ENCODE measurements around the gene UMOD.

UMOD gene

DNA sequence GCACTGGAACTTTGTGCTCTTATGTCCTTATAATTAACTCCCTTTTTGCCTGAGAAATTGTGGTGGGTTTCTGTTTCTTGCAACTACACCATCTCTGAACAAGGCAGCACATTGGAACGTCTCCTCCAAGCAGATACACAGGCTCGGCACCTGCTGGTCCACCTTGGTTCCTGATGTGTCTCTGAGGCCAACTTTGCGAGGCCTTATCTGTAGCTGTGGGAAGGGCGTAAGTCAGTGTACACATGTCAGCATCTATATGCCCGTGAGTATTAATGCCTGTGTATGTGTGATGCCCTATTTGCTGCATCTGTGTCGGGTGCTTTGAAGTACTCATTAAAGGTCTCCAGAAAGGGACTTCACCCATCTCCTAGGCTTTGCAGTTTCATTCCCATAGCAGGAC, 42.7 kb downstream of the UMOD start:
- H3K4me2 ChIP-seq (ENCODE audit: low read depth, low read length, poor library complexity, severe bottlenecking): no peak overlapping the region

DNA sequence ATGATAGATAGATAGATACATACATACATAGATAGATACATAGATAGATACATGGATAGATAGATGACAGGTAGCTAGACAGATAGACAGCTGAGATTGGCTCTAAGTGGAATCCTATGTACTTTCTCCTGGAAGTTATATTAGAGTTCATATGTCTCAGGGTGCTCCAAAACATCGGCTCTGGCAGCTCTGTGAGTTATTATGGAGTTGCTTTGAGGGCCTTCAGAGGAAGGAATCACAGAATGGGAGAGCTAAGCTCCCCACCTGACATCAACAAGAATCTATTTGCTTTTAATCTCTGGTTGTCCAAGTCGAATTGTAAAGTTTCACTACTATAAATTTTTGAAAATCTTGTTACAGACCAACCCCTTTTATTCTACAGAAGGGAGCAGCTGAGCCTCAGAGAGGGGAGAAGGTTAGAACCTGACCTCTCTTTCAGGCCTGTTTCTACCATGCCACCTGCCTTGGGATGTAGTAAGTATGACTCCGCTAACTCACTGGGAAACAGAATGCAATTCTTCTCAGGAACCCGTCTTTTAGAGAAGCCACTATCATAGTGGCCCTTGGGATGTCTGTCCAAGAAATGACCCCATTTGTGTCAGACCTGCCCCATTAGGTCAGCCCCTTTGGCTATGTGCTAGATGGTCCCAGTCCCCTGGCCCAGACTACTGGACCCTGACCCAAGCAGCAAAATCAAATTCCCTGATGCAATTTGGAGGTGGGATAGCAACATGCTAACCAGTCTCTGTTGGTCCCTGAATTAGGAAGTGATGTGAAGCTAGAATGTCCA, 43.5 kb downstream of the UMOD start:
- H3K4me3 ChIP-seq (ENCODE audit: insufficient read depth, low read length, poor library complexity, severe bottlenecking): no peak overlapping the region
- H3K27ac ChIP-seq (ENCODE audit: low read depth, low read length): no peak overlapping the region
- H3K9me3 ChIP-seq (ENCODE audit: insufficient read depth, low read length): no peaks in the 10 kb centered on the region
- no peak overlapping the region for H3K9ac ChIP-seq (ENCODE audit: low read length)
- H3K4me2 ChIP-seq (ENCODE audit: low read depth, low read length, poor library complexity, severe bottlenecking): no peak overlapping the region
- no peaks in the 10 kb centered on the region for H4K20me1 ChIP-seq (ENCODE audit: low read depth, low read length)
- H3K27me3 ChIP-seq (ENCODE audit: low read length): no peaks in the 10 kb centered on the region
- TF ChIP-seq, protein P1, sequence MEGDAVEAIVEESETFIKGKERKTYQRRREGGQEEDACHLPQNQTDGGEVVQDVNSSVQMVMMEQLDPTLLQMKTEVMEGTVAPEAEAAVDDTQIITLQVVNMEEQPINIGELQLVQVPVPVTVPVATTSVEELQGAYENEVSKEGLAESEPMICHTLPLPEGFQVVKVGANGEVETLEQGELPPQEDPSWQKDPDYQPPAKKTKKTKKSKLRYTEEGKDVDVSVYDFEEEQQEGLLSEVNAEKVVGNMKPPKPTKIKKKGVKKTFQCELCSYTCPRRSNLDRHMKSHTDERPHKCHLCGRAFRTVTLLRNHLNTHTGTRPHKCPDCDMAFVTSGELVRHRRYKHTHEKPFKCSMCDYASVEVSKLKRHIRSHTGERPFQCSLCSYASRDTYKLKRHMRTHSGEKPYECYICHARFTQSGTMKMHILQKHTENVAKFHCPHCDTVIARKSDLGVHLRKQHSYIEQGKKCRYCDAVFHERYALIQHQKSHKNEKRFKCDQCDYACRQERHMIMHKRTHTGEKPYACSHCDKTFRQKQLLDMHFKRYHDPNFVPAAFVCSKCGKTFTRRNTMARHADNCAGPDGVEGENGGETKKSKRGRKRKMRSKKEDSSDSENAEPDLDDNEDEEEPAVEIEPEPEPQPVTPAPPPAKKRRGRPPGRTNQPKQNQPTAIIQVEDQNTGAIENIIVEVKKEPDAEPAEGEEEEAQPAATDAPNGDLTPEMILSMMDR (IDR thresholded peaks at IDR 0.05; ENCODE audit: insufficient read depth, low read length, poor library complexity, severe bottlenecking): no peak
- no peak for TF ChIP-seq EZH2phosphoT487 (conservative IDR thresholded peaks at IDR 0.05; ENCODE audit: low read length)
- no peaks in the 10 kb centered on the region for H3F3A ChIP-seq (ENCODE audit: insufficient read depth)
- H3K36me3 ChIP-seq (ENCODE audit: low read length): no peaks in the 10 kb centered on the region
- H3K9me2 ChIP-seq (replicated peaks; ENCODE audit: insufficient read depth, low read length): no peaks in the 10 kb centered on the region
- no peak overlapping the region for H2AFZ ChIP-seq (ENCODE audit: low read depth, low read length, severe bottlenecking)
- H3K79me2 ChIP-seq (ENCODE audit: insufficient read depth, low read length): no peaks in the 10 kb centered on the region

More for the DNA sequence above, 42.7 kb downstream of the UMOD start:
- no peaks in the 10 kb centered on the region for H3K36me3 ChIP-seq (ENCODE audit: low read length)
- H3K79me2 ChIP-seq (ENCODE audit: insufficient read depth, low read length): no peaks in the 10 kb centered on the region
- no peak overlapping the region for H3K9ac ChIP-seq (ENCODE audit: low read length)
- no peak overlapping the region for H2AFZ ChIP-seq (ENCODE audit: low read depth, low read length, severe bottlenecking)
- no peaks in the 10 kb centered on the region for H3F3A ChIP-seq (ENCODE audit: insufficient read depth)
- H4K20me1 ChIP-seq (ENCODE audit: low read depth, low read length): no peaks in the 10 kb centered on the region
- H3K9me3 ChIP-seq (ENCODE audit: insufficient read depth, low read length): no peaks in the 10 kb centered on the region
- H3K4me3 ChIP-seq (ENCODE audit: insufficient read depth, low read length, poor library complexity, severe bottlenecking): no peak overlapping the region
- H3K27me3 ChIP-seq (ENCODE audit: low read length): no peaks in the 10 kb centered on the region
- H3K9me2 ChIP-seq (replicated peaks; ENCODE audit: insufficient read depth, low read length): no peaks in the 10 kb centered on the region
- H3K27ac ChIP-seq (ENCODE audit: low read depth, low read length): no peak overlapping the region
- no peak for TF ChIP-seq EZH2phosphoT487 (conservative IDR thresholded peaks at IDR 0.05; ENCODE audit: low read length)
- TF ChIP-seq, protein P1 (IDR thresholded peaks at IDR 0.05; ENCODE audit: insufficient read depth, low read length, poor library complexity, severe bottlenecking): no peak

DNA sequence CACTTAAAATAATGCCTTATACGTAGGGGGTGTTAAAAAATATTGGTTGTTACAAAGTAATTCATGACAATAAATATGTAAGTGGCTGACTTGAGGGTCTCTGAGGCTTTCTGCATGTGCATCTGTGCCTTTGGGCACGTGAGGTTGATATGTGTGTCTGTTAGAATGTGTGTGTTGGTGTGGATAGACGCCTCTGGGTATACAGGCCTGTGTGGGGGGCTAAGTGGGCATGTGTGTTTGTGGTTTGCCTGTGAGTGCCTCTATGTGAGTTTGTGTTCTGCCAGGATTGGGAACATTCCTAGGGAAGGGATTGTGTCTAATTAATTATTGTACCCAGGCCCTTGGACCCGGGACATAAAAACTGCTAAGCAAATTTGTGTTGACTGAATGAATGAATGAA, 44.2 kb downstream of the UMOD start:
- H3K4me2 ChIP-seq (ENCODE audit: low read depth, low read length, poor library complexity, severe bottlenecking): no peak overlapping the region
- H3K27me3 ChIP-seq (ENCODE audit: low read length): no peaks in the 10 kb centered on the region
- H3K9ac ChIP-seq (ENCODE audit: low read length): no peak overlapping the region
- TF ChIP-seq EZH2phosphoT487 (conservative IDR thresholded peaks at IDR 0.05; ENCODE audit: low read length): no peak
- no peaks in the 10 kb centered on the region for H3K36me3 ChIP-seq (ENCODE audit: low read length)
- H4K20me1 ChIP-seq (ENCODE audit: low read depth, low read length): no peaks in the 10 kb centered on the region
- no peaks in the 10 kb centered on the region for H3K9me2 ChIP-seq (replicated peaks; ENCODE audit: insufficient read depth, low read length)
- H3K27ac ChIP-seq (ENCODE audit: low read depth, low read length): no peak overlapping the region
- H3F3A ChIP-seq (ENCODE audit: insufficient read depth): no peaks in the 10 kb centered on the region
- no peak overlapping the region for H2AFZ ChIP-seq (ENCODE audit: low read depth, low read length, severe bottlenecking)
- no peaks in the 10 kb centered on the region for H3K9me3 ChIP-seq (ENCODE audit: insufficient read depth, low read length)
- H3K4me3 ChIP-seq (ENCODE audit: insufficient read depth, low read length, poor library complexity, severe bottlenecking): no peak overlapping the region
- H3K79me2 ChIP-seq (ENCODE audit: insufficient read depth, low read length): no peaks in the 10 kb centered on the region

DNA sequence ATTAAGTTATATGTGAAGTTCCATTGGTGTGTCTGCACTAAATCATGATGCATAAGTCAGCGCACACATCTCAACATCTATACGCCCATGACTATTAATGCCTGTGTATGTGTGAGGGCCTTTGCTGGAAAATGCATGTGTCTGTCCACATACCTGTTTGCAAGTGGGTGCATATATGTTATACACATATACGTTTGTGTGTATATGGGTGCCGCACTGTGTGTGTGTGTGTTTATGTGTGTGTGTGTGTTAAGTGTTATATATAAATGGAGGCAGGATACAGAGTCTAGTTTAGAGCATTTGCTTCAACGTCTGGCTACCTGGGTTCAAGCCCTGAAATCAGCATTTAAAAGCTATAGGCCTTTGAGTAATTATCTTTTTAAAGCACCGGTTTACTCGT, 44.7 kb downstream of the UMOD start:
- Histone ChIP-seq H3K27ac (ENCODE audit: low read depth, low read length) (no peak overlapping the region), H3K27me3 (ENCODE audit: low read length) (no peaks in the 10 kb centered on the region), H3K9me2 (replicated peaks; ENCODE audit: insufficient read depth, low read length) (no peaks in the 10 kb centered on the region), H3K36me3 (ENCODE audit: low read length) (no peaks in the 10 kb centered on the region), H3K9ac (ENCODE audit: low read length) (no peak overlapping the region), H4K20me1 (ENCODE audit: low read depth, low read length) (no peaks in the 10 kb centered on the region), H3F3A (ENCODE audit: insufficient read depth) (no peaks in the 10 kb centered on the region), H3K9me3 (ENCODE audit: insufficient read depth, low read length) (no peaks in the 10 kb centered on the region), H3K79me2 (ENCODE audit: insufficient read depth, low read length) (no peaks in the 10 kb centered on the region), H3K4me2 (ENCODE audit: low read depth, low read length, poor library complexity, severe bottlenecking) (no peak overlapping the region), H2AFZ (ENCODE audit: low read depth, low read length, severe bottlenecking) (no peak overlapping the region), H3K4me3 (ENCODE audit: insufficient read depth, low read length, poor library complexity, severe bottlenecking) (no peak overlapping the region)
- no peak for TF ChIP-seq EZH2phosphoT487 (conservative IDR thresholded peaks at IDR 0.05; ENCODE audit: low read length)
- TF ChIP-seq, protein P1 (IDR thresholded peaks at IDR 0.05; ENCODE audit: insufficient read depth, low read length, poor library complexity, severe bottlenecking): no peak

All from SU-DHL-6 (cell line).